ENCODE results near the gene PAMR1.
A peak's percentile ranks its signal among the peaks of the same experiment; 100 is the strongest.

Gene PAMR1

GRCh38 chr11:35393098-35393497, 132.3 kb downstream of the PAMR1 start:
- DNase-seq = no peak

GRCh38 chr11:35391922-35392688, 133.3 kb downstream of the PAMR1 start:
- peak; percentile 73 for DNase-seq

- DNase-seq = peak; percentile 39
These were observed 134.4 kb downstream of the PAMR1 start for GRCh38 chr11:35390737-35391682.

- DNase-seq = peak; percentile 52
These were observed 135.4 kb downstream of the PAMR1 start for GRCh38 chr11:35389897-35390465.

GRCh38 chr11:35389112-35389511, 136.3 kb downstream of the PAMR1 start:
- DNase-seq = no peak

- no peak for DNase-seq
These were observed 137.4 kb downstream of the PAMR1 start for GRCh38 chr11:35388061-35388460.

GRCh38 chr11:35387111-35387982, 138.1 kb downstream of the PAMR1 start:
- DNase-seq = no peak

GRCh38 chr11:35383953-35384352, 141.5 kb downstream of the PAMR1 start:
- no peak for DNase-seq

Measured in NCI-H2029 (cell line).